Measurements from ENCODE around the gene LRRC8B. TPM values are rescaled to one million over a fixed set of nuclear protein-coding genes. Genes with fewer than 3 reads are reported as not detected.

The LRRC8B gene
- total RNA-seq, 2 experiments from 2014 or later: 41.1 to 42.1 TPM

DNA sequence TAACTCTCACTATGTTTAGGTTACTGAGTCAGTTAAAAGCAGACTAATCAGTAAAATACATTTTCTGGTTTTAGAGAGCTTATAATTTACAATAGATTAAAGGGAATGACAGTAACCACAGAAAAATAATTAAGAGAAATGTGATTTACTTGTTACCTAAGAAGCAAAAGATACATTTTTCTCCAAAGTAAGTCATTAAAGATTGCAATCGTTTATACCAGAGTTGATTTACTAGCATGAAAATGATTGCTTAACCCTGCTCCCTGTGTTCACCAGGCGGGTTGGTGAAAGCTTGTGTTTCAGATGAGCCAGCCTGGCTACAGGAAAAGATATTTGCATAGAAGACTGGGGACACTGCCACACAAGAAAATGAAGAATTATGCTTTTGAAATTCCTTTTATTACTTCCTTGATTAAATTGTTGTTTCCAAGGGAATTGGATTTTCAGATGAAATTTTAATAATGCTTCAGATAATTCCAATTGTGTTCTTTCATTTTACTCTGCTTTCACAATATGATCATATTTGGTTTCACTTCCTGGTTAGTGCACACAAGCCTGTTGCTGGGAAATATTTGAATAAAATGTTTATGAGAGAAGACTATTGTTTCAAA lies 27.9 kb downstream of the LRRC8B start:
- ChIA-PET CTCF (interaction anchor here (0.6 to 1.3 kb wide), 2 partner anchors 70 to 210 kb away, joined by 3 to 4 read pairs; no protein-coding TSS in a partner anchor), POLR2A (no interaction called here)
- Mint-ChIP-seq H3K9me3 (no peaks in the 10 kb centered on the region), H3K27me3 (no peaks in the 10 kb centered on the region), H3K36me3 (peaks cover 64% of the 10 kb centered on the region), H3K27ac (peak overlapping the region; percentile 79), H3K4me3 (no peak overlapping the region), H3K4me1 (ENCODE audit: low read depth) (peaks cover 83% of the 10 kb centered on the region)
- intact Hi-C loops (cut with micrococcal nuclease): no loop called here
- DNase-seq: no peak

DNA sequence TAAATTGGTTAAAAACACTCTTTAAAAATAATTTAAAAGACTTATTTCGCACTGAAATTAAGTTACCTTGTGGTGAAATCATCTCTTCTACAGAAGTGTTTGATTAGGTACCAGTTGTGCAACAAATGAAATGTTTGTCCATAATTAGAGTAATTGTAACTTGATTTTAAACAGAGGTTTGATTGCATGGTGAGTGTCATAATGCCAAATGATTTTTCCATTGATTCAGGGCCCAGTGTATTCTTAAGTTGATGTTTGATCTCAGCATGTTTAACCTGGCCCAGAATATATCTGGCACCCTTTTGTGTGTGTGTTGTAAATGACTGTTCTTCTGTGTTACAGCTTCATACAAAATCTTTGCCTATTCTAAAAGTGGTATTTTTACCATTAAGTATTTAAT lies 28.5 kb downstream of the LRRC8B start:
- H3K27ac Mint-ChIP-seq: peak overlapping the region; percentile 79
- no peak for DNase-seq
- peaks cover 69% of the 10 kb centered on the region for H3K36me3 Mint-ChIP-seq
- CTCF ChIA-PET: interaction anchor here (0.6 kb wide), 1 partner anchor 210 kb away, joined by 3 read pairs; no protein-coding TSS in a partner anchor
- intact Hi-C loops (cut with micrococcal nuclease): no loop called here
- POLR2A ChIA-PET: no interaction called here
- H3K4me1 Mint-ChIP-seq (ENCODE audit: low read depth): peaks cover 81% of the 10 kb centered on the region
- H3K27me3 Mint-ChIP-seq: no peaks in the 10 kb centered on the region
- H3K4me3 Mint-ChIP-seq: no peak overlapping the region
- no peaks in the 10 kb centered on the region for H3K9me3 Mint-ChIP-seq

DNA sequence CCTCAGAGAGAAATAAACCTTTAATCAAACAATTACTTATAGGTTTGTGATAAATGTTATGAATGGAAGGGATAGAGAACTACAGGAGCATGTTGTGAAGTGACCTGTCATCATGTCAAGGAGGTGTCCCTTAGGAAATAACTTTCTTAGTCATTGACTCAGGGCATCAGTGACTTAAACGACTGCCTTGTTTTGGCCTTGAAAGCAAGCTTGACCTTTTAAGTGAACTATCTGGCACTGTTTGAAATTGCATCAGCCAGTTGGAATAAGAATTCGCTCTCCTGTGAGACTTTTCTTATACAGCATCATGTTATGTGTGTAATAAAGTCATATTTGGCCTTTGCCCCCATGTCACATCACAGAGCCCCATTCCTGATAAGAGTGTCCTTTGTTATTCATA lies 30.9 kb downstream of the LRRC8B start:
- ChIA-PET POLR2A (no interaction called here), CTCF (no interaction called here)
- peak overlapping the region; percentile 2 for H3K27ac Mint-ChIP-seq
- peaks cover 5% of the 10 kb centered on the region for H3K9me3 Mint-ChIP-seq
- no peak overlapping the region for H3K4me3 Mint-ChIP-seq
- H3K27me3 Mint-ChIP-seq: no peaks in the 10 kb centered on the region
- peaks cover 68% of the 10 kb centered on the region for H3K36me3 Mint-ChIP-seq
- no peak for DNase-seq
- intact Hi-C loops (cut with micrococcal nuclease): no loop called here
- peaks cover 65% of the 10 kb centered on the region for H3K4me1 Mint-ChIP-seq (ENCODE audit: low read depth)

DNA sequence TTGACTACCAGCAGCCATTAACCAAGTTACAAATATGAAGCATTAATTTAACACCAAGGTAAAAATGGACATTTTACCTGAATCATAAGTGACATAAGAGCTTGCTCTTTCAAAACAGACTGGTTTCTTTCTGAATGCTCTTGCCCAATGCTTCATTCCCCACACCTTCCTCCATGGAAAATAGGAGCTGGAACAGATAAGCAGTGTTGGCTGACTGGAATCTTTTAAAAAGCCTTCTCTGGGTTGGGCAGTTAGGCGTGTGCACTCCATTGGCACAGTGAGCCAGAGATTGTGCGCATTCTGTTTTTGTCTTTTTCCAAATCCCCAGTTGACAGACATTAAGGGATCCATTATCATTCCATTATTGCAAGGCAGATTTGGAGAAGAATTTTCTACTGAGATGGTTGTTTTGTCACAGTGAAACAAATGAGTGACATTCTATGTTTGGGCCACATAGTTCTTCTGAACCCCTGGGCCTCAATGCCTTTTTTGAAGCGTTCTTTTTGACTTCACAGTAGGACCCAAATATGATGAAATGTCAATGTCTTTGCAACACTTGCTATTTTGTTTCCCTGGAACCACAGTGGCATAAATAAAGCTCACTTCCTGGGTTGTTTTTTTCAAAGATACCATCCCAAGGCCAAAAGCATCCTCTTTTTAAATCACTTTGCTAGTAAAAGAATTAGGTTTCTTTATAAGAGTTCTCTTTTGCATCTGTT lies 32.3 kb downstream of the LRRC8B start:
- Mint-ChIP-seq H3K36me3 (peaks cover 66% of the 10 kb centered on the region), H3K27ac (peak overlapping the region; percentile 34), H3K4me1 (ENCODE audit: low read depth) (peaks cover 55% of the 10 kb centered on the region), H3K4me3 (no peak overlapping the region), H3K9me3 (peaks cover 5% of the 10 kb centered on the region), H3K27me3 (no peaks in the 10 kb centered on the region)
- ChIA-PET POLR2A (interaction anchor here (0.8 kb wide), 1 partner anchor 17 kb away, joined by 3 read pairs; no protein-coding TSS in a partner anchor), CTCF (no interaction called here)
- no peak for DNase-seq
- intact Hi-C loops (cut with micrococcal nuclease): no loop called here

DNA sequence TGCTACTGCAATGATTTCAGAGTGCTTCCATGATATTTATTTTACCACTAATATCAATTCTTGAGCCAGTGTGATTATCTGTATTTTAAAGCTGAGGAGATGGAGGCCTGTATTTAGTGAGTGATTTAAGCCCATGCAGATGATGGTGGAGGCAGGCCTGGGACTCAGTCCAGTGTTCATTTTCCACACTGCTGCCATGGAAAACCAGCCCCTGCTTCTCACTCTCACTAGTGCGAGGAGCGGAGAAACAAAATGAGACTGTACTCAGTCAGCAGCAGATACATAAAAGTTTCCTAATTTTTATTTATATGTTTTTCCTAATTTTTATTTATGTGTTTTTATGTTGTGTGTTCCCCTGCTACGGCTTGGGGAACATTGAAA lies 32.8 kb downstream of the LRRC8B start:
- CTCF ChIA-PET: no interaction called here

DNA sequence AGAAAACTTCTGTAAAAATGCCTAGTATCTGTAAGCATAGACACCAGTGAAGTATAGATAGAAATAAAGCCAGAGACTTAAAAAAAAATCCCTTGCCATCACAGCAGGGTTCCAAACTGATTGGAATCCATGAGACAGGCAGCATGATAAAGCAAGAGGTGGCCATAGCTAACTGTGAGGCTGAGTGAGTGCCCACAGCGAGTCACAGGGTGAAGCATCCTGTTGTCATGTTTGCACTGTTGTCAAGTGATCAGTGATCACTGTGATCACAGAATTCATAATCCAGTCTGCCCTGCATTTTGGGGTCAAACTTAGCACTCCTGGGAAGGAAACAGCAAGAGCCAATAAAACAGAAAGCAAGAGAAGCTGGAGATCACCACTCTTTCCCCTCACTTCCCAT lies 33.3 kb downstream of the LRRC8B start:
- intact Hi-C loops (cut with micrococcal nuclease): no loop called here

More for the DNA sequence above, 32.8 kb downstream of the LRRC8B start:
- POLR2A ChIA-PET: interaction anchor here (0.6 to 0.8 kb wide), 2 partner anchors 17 to 320 kb away, joined by 3 read pairs; no protein-coding TSS in a partner anchor
- H3K4me3 Mint-ChIP-seq: no peak overlapping the region
- DNase-seq: no peak
- H3K27me3 Mint-ChIP-seq: no peaks in the 10 kb centered on the region
- H3K27ac Mint-ChIP-seq: peak overlapping the region; percentile 34
- H3K9me3 Mint-ChIP-seq: peaks cover 5% of the 10 kb centered on the region
- H3K36me3 Mint-ChIP-seq: peaks cover 68% of the 10 kb centered on the region
- peaks cover 55% of the 10 kb centered on the region for H3K4me1 Mint-ChIP-seq (ENCODE audit: low read depth)
- intact Hi-C loops (cut with micrococcal nuclease): no loop called here

DNA sequence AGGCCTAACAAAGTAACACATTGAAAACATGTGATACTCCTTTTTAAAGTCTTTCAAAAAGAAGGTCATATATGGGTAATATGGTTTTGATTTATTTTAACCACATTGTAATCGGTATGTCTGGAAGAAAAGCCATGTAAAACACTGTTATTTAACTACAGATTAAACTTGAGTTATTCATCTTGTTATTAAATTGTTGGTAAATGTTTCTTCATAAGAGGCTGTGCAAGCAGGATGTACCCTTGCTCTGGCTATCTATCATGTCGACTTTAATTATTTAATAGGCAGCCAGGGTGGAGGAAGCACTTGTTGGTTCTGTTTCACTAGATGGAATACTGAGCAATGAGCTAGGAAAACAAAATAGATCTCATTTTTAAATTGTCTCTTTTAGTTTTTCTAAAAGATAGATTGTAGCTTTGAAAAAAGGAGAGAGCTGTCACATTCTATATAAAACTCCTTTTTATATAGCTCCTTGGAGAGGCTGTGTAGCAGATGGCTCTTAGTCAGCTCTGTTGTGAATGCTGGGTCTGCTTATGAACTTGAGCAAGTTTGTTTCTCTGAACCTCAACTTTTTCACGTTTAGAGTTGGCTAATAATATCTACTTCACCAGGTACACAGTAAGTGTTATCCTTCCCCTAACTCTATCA lies 39.5 kb downstream of the LRRC8B start:
- ChIA-PET CTCF (interaction anchor here (1.2 kb wide), 2 partner anchors 28 to 81 kb away, joined by 3 read pairs; no protein-coding TSS in a partner anchor), POLR2A (no interaction called here)
- Mint-ChIP-seq H3K36me3 (peaks cover 33% of the 10 kb centered on the region), H3K27me3 (no peaks in the 10 kb centered on the region), H3K4me1 (ENCODE audit: low read depth) (peaks cover 38% of the 10 kb centered on the region), H3K9me3 (peaks cover 5% of the 10 kb centered on the region), H3K27ac (no peak overlapping the region), H3K4me3 (no peak overlapping the region)
- no peak for DNase-seq
- intact Hi-C loops (cut with micrococcal nuclease): no loop called here

More for the DNA sequence above, 33.3 kb downstream of the LRRC8B start:
- peak overlapping the region; percentile 54 for H3K27ac Mint-ChIP-seq
- POLR2A ChIA-PET: interaction anchor here (0.6 to 1.0 kb wide), 3 partner anchors 29 to 319 kb away, joined by 3 to 4 read pairs (median 3); no protein-coding TSS in a partner anchor
- DNase-seq: peak; percentile 52
- H3K9me3 Mint-ChIP-seq: peaks cover 5% of the 10 kb centered on the region
- CTCF ChIA-PET: interaction anchor here (1.0 to 1.6 kb wide), 3 partner anchors 25 to 41 kb away, joined by 3 to 4 read pairs (median 3); no protein-coding TSS in a partner anchor
- H3K27me3 Mint-ChIP-seq: no peaks in the 10 kb centered on the region
- H3K36me3 Mint-ChIP-seq: peaks cover 65% of the 10 kb centered on the region
- peaks cover 53% of the 10 kb centered on the region for H3K4me1 Mint-ChIP-seq (ENCODE audit: low read depth)
- H3K4me3 Mint-ChIP-seq: no peak overlapping the region

DNA sequence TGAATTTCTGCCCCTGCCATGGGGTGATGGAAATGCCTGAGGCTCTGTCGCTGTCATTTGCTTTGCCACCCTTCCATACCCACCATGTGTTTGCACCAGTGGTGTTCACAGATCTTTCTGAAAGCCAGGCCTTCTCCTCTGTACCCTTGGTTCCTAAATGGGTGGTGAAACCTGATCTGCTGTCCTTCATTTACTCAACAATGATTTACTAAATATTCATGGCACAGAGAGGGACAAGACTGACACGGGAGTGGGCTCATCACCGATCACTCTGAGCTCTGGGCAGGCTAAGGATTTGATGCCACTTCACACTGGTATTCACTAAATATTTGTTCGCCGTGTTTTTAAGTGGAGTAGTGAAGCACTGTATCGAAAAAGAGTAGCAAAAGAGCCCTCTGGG lies 40.9 kb downstream of the LRRC8B start:
- intact Hi-C loops (cut with micrococcal nuclease): no loop called here
- no peak for DNase-seq
- Mint-ChIP-seq H3K4me1 (ENCODE audit: low read depth) (peaks cover 42% of the 10 kb centered on the region), H3K9me3 (peaks cover 3% of the 10 kb centered on the region), H3K27ac (no peak overlapping the region), H3K4me3 (no peak overlapping the region), H3K27me3 (no peaks in the 10 kb centered on the region), H3K36me3 (peaks cover 40% of the 10 kb centered on the region)
- ChIA-PET POLR2A (no interaction called here), CTCF (no interaction called here)

DNA sequence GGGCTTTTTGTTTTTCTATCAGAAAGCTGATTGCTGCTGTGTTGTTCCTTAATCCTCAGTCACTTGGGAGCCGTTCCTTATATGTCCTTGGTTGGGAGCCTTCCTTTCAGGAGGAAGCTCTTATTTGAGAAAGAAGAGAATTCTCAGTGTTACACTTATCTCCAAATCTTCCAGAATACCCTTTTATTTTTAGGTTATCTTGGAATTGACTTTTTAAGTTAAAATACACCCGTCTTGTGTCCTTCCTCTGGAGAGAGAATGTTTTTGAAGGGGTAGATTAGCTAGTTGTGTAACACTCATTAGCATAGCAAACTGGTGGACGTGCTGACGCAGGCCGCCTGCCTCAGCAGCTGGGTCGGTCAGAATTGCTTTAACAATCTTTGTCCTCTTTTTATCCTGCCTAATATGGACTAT lies 42.1 kb downstream of the LRRC8B start:
- no peaks in the 10 kb centered on the region for H3K27me3 Mint-ChIP-seq
- no peak overlapping the region for H3K4me3 Mint-ChIP-seq
- ChIA-PET POLR2A (no interaction called here), CTCF (no interaction called here)
- peaks cover 51% of the 10 kb centered on the region for H3K4me1 Mint-ChIP-seq (ENCODE audit: low read depth)
- H3K27ac Mint-ChIP-seq: no peak overlapping the region
- intact Hi-C loops (cut with micrococcal nuclease): no loop called here
- no peak for DNase-seq
- H3K36me3 Mint-ChIP-seq: peaks cover 50% of the 10 kb centered on the region
- H3K9me3 Mint-ChIP-seq: peaks cover 3% of the 10 kb centered on the region

DNA sequence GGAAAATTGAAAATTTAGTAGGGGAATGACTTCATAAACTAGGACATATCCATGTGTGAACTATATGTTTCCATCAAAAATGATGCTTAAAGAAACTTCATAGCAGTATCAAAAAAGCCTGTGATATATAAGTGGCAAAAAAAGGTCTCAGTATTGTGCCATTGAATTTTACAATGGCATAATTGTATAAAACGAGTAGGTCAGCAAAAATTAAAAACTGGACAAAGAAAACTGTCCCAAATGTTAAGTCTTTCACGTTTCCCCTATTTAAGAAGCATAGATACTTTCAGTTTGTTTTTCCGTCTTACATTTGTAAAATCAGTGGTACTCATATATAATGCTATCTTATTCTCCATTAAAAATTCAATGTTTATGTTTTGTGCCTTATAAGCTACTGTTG lies 43.2 kb downstream of the LRRC8B start:
- no peaks in the 10 kb centered on the region for H3K27me3 Mint-ChIP-seq
- POLR2A ChIA-PET: no interaction called here
- intact Hi-C loops (cut with micrococcal nuclease): no loop called here
- H3K36me3 Mint-ChIP-seq: peaks cover 52% of the 10 kb centered on the region
- H3K27ac Mint-ChIP-seq: no peak overlapping the region
- no peak for DNase-seq
- peaks cover 3% of the 10 kb centered on the region for H3K9me3 Mint-ChIP-seq
- H3K4me1 Mint-ChIP-seq (ENCODE audit: low read depth): peaks cover 48% of the 10 kb centered on the region
- H3K4me3 Mint-ChIP-seq: no peak overlapping the region
- CTCF ChIA-PET: no interaction called here

DNA sequence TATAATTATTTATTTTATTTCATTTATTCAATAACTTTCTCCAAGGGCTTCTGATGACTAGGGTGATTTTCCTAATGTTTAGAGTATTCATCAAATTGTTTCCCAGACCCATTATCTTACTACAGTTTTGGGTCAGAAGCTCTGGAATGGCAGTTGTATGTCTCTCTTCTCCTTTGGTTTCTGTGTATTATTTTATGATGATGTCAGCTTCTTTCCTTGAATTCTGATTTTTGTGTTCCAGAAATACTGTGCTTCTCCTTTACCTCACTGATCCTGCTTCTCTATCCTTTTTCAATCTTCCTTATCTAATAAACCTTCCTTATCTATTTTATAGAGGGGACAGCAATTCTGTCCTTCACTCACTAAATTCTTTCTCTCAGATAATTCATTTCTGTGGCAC lies 48.8 kb downstream of the LRRC8B start:
- peaks cover 3% of the 10 kb centered on the region for H3K9me3 Mint-ChIP-seq
- H3K27ac Mint-ChIP-seq: no peak overlapping the region
- POLR2A ChIA-PET: no interaction called here
- CTCF ChIA-PET: interaction anchor here (1.4 kb wide), 1 partner anchor 189 kb away, joined by 3 read pairs; no protein-coding TSS in a partner anchor
- no peak overlapping the region for H3K4me3 Mint-ChIP-seq
- peaks cover 25% of the 10 kb centered on the region for H3K4me1 Mint-ChIP-seq (ENCODE audit: low read depth)
- intact Hi-C loops (cut with micrococcal nuclease): no loop called here
- peaks cover 70% of the 10 kb centered on the region for H3K36me3 Mint-ChIP-seq
- H3K27me3 Mint-ChIP-seq: no peaks in the 10 kb centered on the region
- no peak for DNase-seq

DNA sequence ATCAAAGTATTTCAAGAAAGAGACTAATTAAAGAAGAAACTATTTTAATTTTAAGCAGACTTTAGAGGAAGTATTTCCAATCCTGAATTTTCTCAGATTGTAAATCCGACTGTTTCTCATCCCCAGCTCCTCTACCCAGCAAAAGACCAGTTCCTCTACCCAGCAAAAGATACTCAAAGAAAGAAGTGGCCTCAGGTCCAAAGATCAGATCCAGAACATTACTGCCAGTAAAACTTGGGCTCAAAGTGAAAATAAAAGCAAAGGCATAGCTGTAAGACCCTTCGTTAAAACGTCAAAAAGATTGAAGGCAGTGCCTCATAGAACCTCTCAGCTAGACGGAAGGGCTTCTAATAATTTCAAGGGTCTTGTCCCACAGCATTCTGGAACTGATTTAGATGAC lies 50.0 kb downstream of the LRRC8B start:
- peaks cover 2% of the 10 kb centered on the region for H3K9me3 Mint-ChIP-seq
- DNase-seq: no peak
- H3K4me3 Mint-ChIP-seq: no peak overlapping the region

More for the DNA sequence above, 50.0 kb downstream of the LRRC8B start:
- Mint-ChIP-seq H3K4me1 (ENCODE audit: low read depth) (peaks cover 30% of the 10 kb centered on the region), H3K36me3 (peaks cover 66% of the 10 kb centered on the region), H3K27ac (no peak overlapping the region), H3K27me3 (no peaks in the 10 kb centered on the region)
- CTCF ChIA-PET: interaction anchor here (0.6 to 0.7 kb wide), 2 partner anchors 13 to 590 kb away, joined by 3 to 4 read pairs; no protein-coding TSS in a partner anchor
- intact Hi-C loops (cut with micrococcal nuclease): no loop called here
- POLR2A ChIA-PET: no interaction called here
